PC-9 (cell line): ENCODE data around the gene PLOD2. TPM values are rescaled to one million over a fixed set of nuclear protein-coding genes. Genes with fewer than 3 reads are reported as not detected.

ENCODE experiments used
- BruUV-seq: library from RNA; stranded (reverse); fragments of 400-500 nt; replicated peaks from 2 replicates; lab custom pipeline; 2021; lab: Mats Ljungman, UMichigan
- CTCF ChIA-PET: fragments of 300-600 bp; sonication (Branson Sonifier 250); formaldehyde crosslinking; loops from one replicate; lab custom pipeline; 2022; ENCODE audit warnings: antibody characterized with exemption; lab: Charles Lee
- POLR2A ChIA-PET: fragments of 300-600 bp; sonication (Branson Sonifier 250); formaldehyde crosslinking; loops from one replicate; lab custom pipeline; 2022; ENCODE audit warnings: antibody characterized with exemption; ENCODE audit not compliant: unreplicated experiment; lab: Charles Lee
- DNase-seq, 2 experiments: peaks; one replicate each; pipeline versions ENCODE4 v3.0.0 to v3.0.0-alpha.2; 2015 to 2022; ENCODE audit warnings: mixed read lengths in 1 of 2
- H2AFZ ChIP-seq: fragments of 200-600 bp; sonication (generic); 2 replicates; pipeline ENCODE4 v1.8.1; 2017; ENCODE audit warnings: antibody characterized with exemption
- H3F3A ChIP-seq: fragments of 200-600 bp; sonication (generic); 2 replicates; pipeline ENCODE4 v1.8.1; 2017; ENCODE audit warnings: antibody characterized with exemption, mild to moderate bottlenecking, low read depth; ENCODE audit not compliant: insufficient read depth
- H3K27ac ChIP-seq: fragments of 200-600 bp; sonication (generic); 2 replicates; pipeline ENCODE4 v1.6.1; 2016; ENCODE audit warnings: mixed run types
- H3K27me3 ChIP-seq: fragments of 200-600 bp; sonication (generic); 2 replicates; pipeline ENCODE4 v1.6.1; 2016; ENCODE audit warnings: low read depth, mixed run types; ENCODE audit not compliant: insufficient read depth
- H3K36me3 ChIP-seq: fragments of 200-600 bp; sonication (generic); 2 replicates; pipeline ENCODE4 v1.6.1; 2016; ENCODE audit warnings: low read depth, mixed run types
- H3K4me1 ChIP-seq: fragments of 200-600 bp; sonication (generic); replicated peaks from 2 replicates; pipeline ENCODE4 v1.6.1; 2016; ENCODE audit warnings: mixed run types; ENCODE audit not compliant: insufficient read depth
- H3K4me2 ChIP-seq: fragments of 200-600 bp; sonication (generic); 2 replicates; pipeline ENCODE4 v1.6.1; 2017; ENCODE audit warnings: mixed run types
- H3K4me3 ChIP-seq: fragments of 200-600 bp; sonication (generic); 2 replicates; pipeline ENCODE4 v1.6.1; 2016; ENCODE audit warnings: mixed run types
- H3K79me2 ChIP-seq: fragments of 200-600 bp; sonication (generic); 2 replicates; pipeline ENCODE4 v1.6.1; 2017; ENCODE audit warnings: low read depth, mixed run types
- H3K9me2 ChIP-seq: fragments of 200-600 bp; sonication (generic); 2 replicates; pipeline ENCODE4 v1.8.1; 2017; ENCODE audit warnings: mild to moderate bottlenecking; ENCODE audit not compliant: insufficient read depth
- H3K9me3 ChIP-seq: fragments of 200-600 bp; sonication (generic); 2 replicates; pipeline ENCODE4 v1.8.1; 2016; ENCODE audit warnings: low read depth; ENCODE audit not compliant: insufficient read depth
- H4K20me1 ChIP-seq: fragments of 200-600 bp; sonication (generic); 2 replicates; pipeline ENCODE4 v1.8.1; 2017; ENCODE audit not compliant: insufficient read depth
- EZH2 ChIP-seq: fragments of 200-600 bp; sonication (generic); IDR thresholded peaks from 2 replicates; pipeline ENCODE4 v1.8.0; 2017; ENCODE audit warnings: antibody characterized with exemption, low read depth
- intact Hi-C: fragments of 100-400 bp; cut with micrococcal nuclease; formaldehyde crosslinking; loops from one replicate; pipeline ENCODE4 v1.10.0; 2022; ENCODE audit not compliant: unreplicated experiment
- total RNA-seq: library from RNA; stranded (reverse); gene quantifications from 2 replicates; pipeline ENCODE4 v1.2.3, GENCODE V29; 2021
- TF ChIP-seq, protein P1 (sequence below): fragments of 200-600 bp; sonication (generic); conservative IDR thresholded peaks from 2 replicates; pipeline ENCODE4 v1.6.1; 2017; ENCODE audit warnings: mixed run types, antibody characterized with exemption, mild to moderate bottlenecking, moderate library complexity

PLOD2 gene
- total RNA-seq, 1 experiment from 2014 or later = 30.3 TPM

DNA sequence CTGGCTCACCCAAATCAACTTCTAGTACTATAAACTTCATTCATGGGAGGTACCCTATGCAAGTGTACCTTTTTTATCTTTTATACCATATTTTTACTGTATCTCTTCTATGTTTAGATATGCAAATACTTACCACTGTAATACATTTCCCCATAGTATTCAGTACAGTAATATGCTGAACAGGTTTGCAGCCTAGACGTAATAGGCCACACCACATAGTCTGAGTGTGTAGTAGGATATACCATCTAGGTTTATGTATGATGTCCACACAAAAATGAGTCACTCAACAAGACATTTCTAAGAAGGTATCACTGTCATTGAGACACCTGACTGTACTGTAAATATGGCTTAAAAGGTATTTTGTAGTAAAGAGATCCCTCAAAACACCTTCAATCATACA lies 124.7 kb downstream of the PLOD2 start:
- ChIA-PET POLR2A (no interaction called here), CTCF (no interaction called here)
- intact Hi-C loops = no loop called here
- no peaks in the 10 kb centered on the region for H3K4me1 ChIP-seq
- H3F3A ChIP-seq = no peaks in the 10 kb centered on the region
- no peaks in the 10 kb centered on the region for H3K27me3 ChIP-seq
- H3K79me2 ChIP-seq = no peaks in the 10 kb centered on the region
- BruUV-seq = no TSS peak
- TF ChIP-seq, protein P1, sequence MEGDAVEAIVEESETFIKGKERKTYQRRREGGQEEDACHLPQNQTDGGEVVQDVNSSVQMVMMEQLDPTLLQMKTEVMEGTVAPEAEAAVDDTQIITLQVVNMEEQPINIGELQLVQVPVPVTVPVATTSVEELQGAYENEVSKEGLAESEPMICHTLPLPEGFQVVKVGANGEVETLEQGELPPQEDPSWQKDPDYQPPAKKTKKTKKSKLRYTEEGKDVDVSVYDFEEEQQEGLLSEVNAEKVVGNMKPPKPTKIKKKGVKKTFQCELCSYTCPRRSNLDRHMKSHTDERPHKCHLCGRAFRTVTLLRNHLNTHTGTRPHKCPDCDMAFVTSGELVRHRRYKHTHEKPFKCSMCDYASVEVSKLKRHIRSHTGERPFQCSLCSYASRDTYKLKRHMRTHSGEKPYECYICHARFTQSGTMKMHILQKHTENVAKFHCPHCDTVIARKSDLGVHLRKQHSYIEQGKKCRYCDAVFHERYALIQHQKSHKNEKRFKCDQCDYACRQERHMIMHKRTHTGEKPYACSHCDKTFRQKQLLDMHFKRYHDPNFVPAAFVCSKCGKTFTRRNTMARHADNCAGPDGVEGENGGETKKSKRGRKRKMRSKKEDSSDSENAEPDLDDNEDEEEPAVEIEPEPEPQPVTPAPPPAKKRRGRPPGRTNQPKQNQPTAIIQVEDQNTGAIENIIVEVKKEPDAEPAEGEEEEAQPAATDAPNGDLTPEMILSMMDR = no peak
- no peak for TF ChIP-seq EZH2
- no peak overlapping the region for H2AFZ ChIP-seq
- no peak overlapping the region for H3K27ac ChIP-seq
- H3K9me3 ChIP-seq = no peaks in the 10 kb centered on the region
- H4K20me1 ChIP-seq = no peaks in the 10 kb centered on the region
- DNase-seq = no peak
- no peaks in the 10 kb centered on the region for H3K9me2 ChIP-seq
- no peak overlapping the region for H3K4me3 ChIP-seq
- no peak overlapping the region for H3K4me2 ChIP-seq
- H3K36me3 ChIP-seq = no peaks in the 10 kb centered on the region

DNA sequence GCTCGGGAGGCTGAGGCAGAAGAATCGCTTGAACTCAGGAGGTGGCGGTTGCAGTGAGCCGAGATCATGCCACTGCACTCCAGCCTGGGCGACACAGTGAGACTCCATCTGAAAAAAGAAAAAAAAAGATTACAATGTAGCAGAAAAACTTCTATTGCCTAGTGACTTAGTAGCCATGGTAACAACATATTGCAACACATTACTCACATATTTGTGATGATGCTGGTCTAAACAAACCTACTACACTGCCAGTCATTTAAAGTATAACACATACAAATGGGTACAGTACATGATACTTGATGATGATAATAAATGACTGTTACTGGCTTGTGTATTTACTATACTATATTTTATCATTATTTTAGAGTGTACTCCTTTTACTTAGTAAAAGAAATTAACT lies 125.6 kb downstream of the PLOD2 start:
- Histone ChIP-seq H3K4me2 (no peak overlapping the region), H3K4me3 (no peak overlapping the region), H3K79me2 (no peaks in the 10 kb centered on the region), H3K9me3 (no peaks in the 10 kb centered on the region), H3K9me2 (no peaks in the 10 kb centered on the region), H3K4me1 (no peaks in the 10 kb centered on the region), H3K27ac (no peak overlapping the region), H3F3A (no peaks in the 10 kb centered on the region), H3K36me3 (no peaks in the 10 kb centered on the region), H4K20me1 (no peaks in the 10 kb centered on the region), H3K27me3 (no peaks in the 10 kb centered on the region), H2AFZ (no peak overlapping the region)
- intact Hi-C loops = no loop called here
- TF ChIP-seq, protein P1 = no peak
- no peak for TF ChIP-seq EZH2
- ChIA-PET CTCF (no interaction called here), POLR2A (no interaction called here)
- no peak for DNase-seq
- no TSS peak for BruUV-seq

DNA sequence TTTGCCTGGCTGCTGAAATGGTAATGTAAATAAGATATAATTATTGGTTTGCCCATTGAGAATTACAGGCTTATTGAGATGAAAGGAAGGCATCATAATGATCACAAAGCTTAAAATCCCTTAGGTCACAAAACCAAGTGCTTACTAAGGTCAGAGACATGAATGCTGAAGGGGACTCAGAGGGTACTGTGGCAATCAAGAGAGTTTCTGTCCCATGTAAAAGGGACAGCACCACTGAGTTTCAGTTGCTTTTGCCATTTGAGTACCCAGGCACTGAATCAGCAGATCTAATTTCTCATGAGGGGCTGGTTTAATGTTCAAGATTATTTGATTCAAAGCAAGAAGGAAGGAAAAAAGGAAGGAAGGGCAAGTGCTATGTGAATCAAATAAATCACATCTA lies 127.0 kb downstream of the PLOD2 start:
- no peaks in the 10 kb centered on the region for H3F3A ChIP-seq
- BruUV-seq = no TSS peak
- H3K36me3 ChIP-seq = no peaks in the 10 kb centered on the region
- intact Hi-C loops = no loop called here
- no peaks in the 10 kb centered on the region for H3K9me2 ChIP-seq
- H3K9me3 ChIP-seq = peaks cover 6% of the 10 kb centered on the region; the same call in 1 of the 2 replicates
- no peak overlapping the region for H2AFZ ChIP-seq
- H3K27ac ChIP-seq = no peak overlapping the region
- H3K4me1 ChIP-seq = no peaks in the 10 kb centered on the region
- no peaks in the 10 kb centered on the region for H3K79me2 ChIP-seq
- no peaks in the 10 kb centered on the region for H3K27me3 ChIP-seq
- no peak for TF ChIP-seq EZH2
- TF ChIP-seq, protein P1 = no peak
- ChIA-PET POLR2A (no interaction called here), CTCF (no interaction called here)
- H4K20me1 ChIP-seq = no peaks in the 10 kb centered on the region
- no peak for DNase-seq
- no peak overlapping the region for H3K4me3 ChIP-seq
- H3K4me2 ChIP-seq = no peak overlapping the region
